T-helper 2 cell treated with Interferon-gamma antibody and Interleukin-4, amounts not matched to agents 5 μg/mL and 100 μg/mL, for 36 hours (primary cell): Measurements from ENCODE around the gene TRIM2.
A peak's percentile ranks its signal among the peaks of the same experiment; 100 is the strongest.

Source experiments
- DNase-seq: peaks from one replicate; pipeline ENCODE4 v3.0.0; 2021; ENCODE audit warnings: low spot score
- H3K27ac Mint-ChIP-seq: one replicate; pipeline ENCODE4 v1.8.0; 2021; ENCODE audit warnings: mild to moderate bottlenecking, mixed read lengths
- H3K27me3 Mint-ChIP-seq: one replicate; pipeline ENCODE4 v1.8.0; 2021; ENCODE audit warnings: low read depth, mixed read lengths
- H3K36me3 Mint-ChIP-seq: one replicate; pipeline ENCODE4 v1.8.0; 2021; ENCODE audit warnings: low read depth, mixed read lengths
- H3K4me1 Mint-ChIP-seq: one replicate; pipeline ENCODE4 v1.8.0; 2021; ENCODE audit warnings: low read depth, mixed read lengths
- H3K4me3 Mint-ChIP-seq: one replicate; pipeline ENCODE4 v1.8.0; 2022; ENCODE audit warnings: mild to moderate bottlenecking, moderate library complexity, mixed read lengths
- H3K9me3 Mint-ChIP-seq: one replicate; pipeline ENCODE4 v1.8.0; 2021; ENCODE audit warnings: mixed read lengths

The TRIM2 gene

DNA sequence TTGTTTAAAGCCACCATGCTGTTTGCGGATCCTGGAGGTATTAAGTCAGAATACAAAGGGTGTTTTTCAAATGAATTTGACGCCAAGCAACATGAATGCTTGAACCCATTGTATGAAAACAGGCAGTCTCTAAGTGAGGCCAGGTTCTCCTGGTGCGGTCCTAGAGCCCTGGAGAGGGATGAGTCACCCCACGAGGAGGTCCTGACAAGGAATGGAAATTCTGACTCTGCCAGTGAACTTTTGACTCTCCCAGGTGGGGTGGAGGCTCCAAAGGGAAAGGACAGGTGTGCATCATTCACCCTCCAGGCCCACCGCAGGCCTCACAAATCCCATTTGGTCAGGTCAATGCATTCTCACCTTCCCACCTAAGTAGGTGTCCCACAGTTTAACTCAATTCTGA, 1.5 kb downstream of the TRIM2 start:
- H3K4me3 Mint-ChIP-seq, result peak overlapping the region; percentile 67

DNA sequence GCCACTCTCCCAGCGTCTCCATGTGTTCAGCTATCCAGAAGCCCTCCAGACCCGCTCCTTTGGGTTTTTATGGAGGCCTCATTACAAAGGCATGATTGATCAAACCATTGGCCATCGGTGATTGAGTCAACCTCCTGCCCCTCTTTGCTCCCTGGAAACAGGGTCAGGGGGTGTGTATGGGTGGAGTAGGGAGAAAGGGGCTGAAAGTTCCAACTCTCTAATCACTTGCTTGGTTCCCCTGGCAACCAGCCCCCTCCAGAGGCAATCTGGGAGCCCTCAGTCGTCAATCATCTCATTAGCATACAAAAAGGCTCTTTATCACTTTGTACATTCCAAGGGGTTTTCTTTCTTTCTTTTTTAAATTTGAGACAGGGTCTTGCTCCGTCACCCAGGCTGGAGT, 2.3 kb downstream of the TRIM2 start:
- Mint-ChIP-seq H3K4me3 (no peak overlapping the region), H3K27ac (no peak overlapping the region), H3K36me3 (no peaks in the 10 kb centered on the region), H3K27me3 (peaks cover 15% of the 10 kb centered on the region), H3K4me1 (peaks cover 21% of the 10 kb centered on the region), H3K9me3 (no peaks in the 10 kb centered on the region)
- DNase-seq, result no peak

More for the DNA sequence above, 1.5 kb downstream of the TRIM2 start:
- no peaks in the 10 kb centered on the region for H3K9me3 Mint-ChIP-seq
- DNase-seq, result peak; percentile 31
- no peak overlapping the region for H3K27ac Mint-ChIP-seq
- H3K4me1 Mint-ChIP-seq, result peaks cover 24% of the 10 kb centered on the region
- H3K36me3 Mint-ChIP-seq, result no peaks in the 10 kb centered on the region
- peaks cover 15% of the 10 kb centered on the region for H3K27me3 Mint-ChIP-seq

- H3K9me3 Mint-ChIP-seq, result no peaks in the 10 kb centered on the region
- H3K27me3 Mint-ChIP-seq, result peaks cover 15% of the 10 kb centered on the region
- DNase-seq, result no peak
- peaks cover 21% of the 10 kb centered on the region for H3K4me1 Mint-ChIP-seq
- H3K4me3 Mint-ChIP-seq, result no peak overlapping the region
- no peak overlapping the region for H3K27ac Mint-ChIP-seq
- H3K36me3 Mint-ChIP-seq, result no peaks in the 10 kb centered on the region
These were observed 2.8 kb downstream of the TRIM2 start for GRCh38 chr4:153207027-153207426.

- peaks cover 15% of the 10 kb centered on the region for H3K27me3 Mint-ChIP-seq
- H3K4me3 Mint-ChIP-seq, result no peak overlapping the region
- H3K36me3 Mint-ChIP-seq, result no peaks in the 10 kb centered on the region
- no peaks in the 10 kb centered on the region for H3K9me3 Mint-ChIP-seq
- H3K4me1 Mint-ChIP-seq, result peaks cover 21% of the 10 kb centered on the region
- no peak overlapping the region for H3K27ac Mint-ChIP-seq
- DNase-seq, result no peak
These were observed 3.3 kb downstream of the TRIM2 start for GRCh38 chr4:153207567-153207966.

- Mint-ChIP-seq H3K9me3 (no peaks in the 10 kb centered on the region), H3K4me3 (no peak overlapping the region), H3K27me3 (peaks cover 21% of the 10 kb centered on the region), H3K4me1 (peaks cover 18% of the 10 kb centered on the region), H3K36me3 (no peaks in the 10 kb centered on the region), H3K27ac (no peak overlapping the region)
- no peak for DNase-seq
These were observed 5.2 kb downstream of the TRIM2 start for GRCh38 chr4:153209410-153209809.

GRCh38 chr4:153210727-153211126, 6.5 kb downstream of the TRIM2 start:
- no peaks in the 10 kb centered on the region for H3K9me3 Mint-ChIP-seq
- no peaks in the 10 kb centered on the region for H3K36me3 Mint-ChIP-seq
- H3K4me1 Mint-ChIP-seq, result peaks cover 6% of the 10 kb centered on the region
- H3K27me3 Mint-ChIP-seq, result peaks cover 27% of the 10 kb centered on the region
- H3K27ac Mint-ChIP-seq, result no peak overlapping the region
- no peak overlapping the region for H3K4me3 Mint-ChIP-seq
- DNase-seq, result no peak

GRCh38 chr4:153211986-153212728, 7.9 kb downstream of the TRIM2 start:
- Mint-ChIP-seq H3K27ac (no peak overlapping the region), H3K4me3 (no peak overlapping the region), H3K9me3 (no peaks in the 10 kb centered on the region), H3K4me1 (no peaks in the 10 kb centered on the region), H3K27me3 (peaks cover 40% of the 10 kb centered on the region), H3K36me3 (no peaks in the 10 kb centered on the region)
- DNase-seq, result no peak

GRCh38 chr4:153212736-153213135, 8.5 kb downstream of the TRIM2 start:
- peaks cover 46% of the 10 kb centered on the region for H3K27me3 Mint-ChIP-seq
- H3K4me1 Mint-ChIP-seq, result no peaks in the 10 kb centered on the region
- H3K4me3 Mint-ChIP-seq, result no peak overlapping the region
- no peak for DNase-seq
- no peaks in the 10 kb centered on the region for H3K9me3 Mint-ChIP-seq
- H3K36me3 Mint-ChIP-seq, result no peaks in the 10 kb centered on the region
- H3K27ac Mint-ChIP-seq, result no peak overlapping the region

- Mint-ChIP-seq H3K4me1 (no peaks in the 10 kb centered on the region), H3K27me3 (peaks cover 55% of the 10 kb centered on the region), H3K9me3 (no peaks in the 10 kb centered on the region), H3K4me3 (no peak overlapping the region), H3K27ac (no peak overlapping the region), H3K36me3 (no peaks in the 10 kb centered on the region)
- DNase-seq, result no peak
These were observed 11.7 kb downstream of the TRIM2 start for GRCh38 chr4:153215921-153216320.

DNA sequence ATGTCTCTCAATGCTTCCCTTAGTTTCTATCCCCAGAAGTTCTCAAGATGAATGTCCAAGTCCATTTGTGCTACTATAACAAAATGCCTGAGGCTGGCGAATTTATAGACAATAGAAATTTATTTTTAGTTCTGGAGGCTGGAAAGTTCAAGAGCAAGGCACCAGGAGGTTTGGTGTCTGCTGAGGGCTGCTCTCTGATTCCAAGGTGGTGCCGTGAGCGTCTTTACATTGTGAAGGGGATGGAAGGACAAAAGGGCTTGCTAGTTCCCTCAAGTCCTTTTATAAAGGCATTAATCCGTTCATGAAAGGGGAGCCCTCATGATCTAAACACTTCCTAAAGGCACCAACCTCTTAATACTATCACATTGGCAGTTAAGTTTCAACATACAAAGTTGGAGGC, 12.3 kb downstream of the TRIM2 start:
- DNase-seq, result no peak
- Mint-ChIP-seq H3K27ac (no peak overlapping the region), H3K36me3 (no peaks in the 10 kb centered on the region), H3K27me3 (peaks cover 62% of the 10 kb centered on the region), H3K4me1 (no peaks in the 10 kb centered on the region), H3K4me3 (no peak overlapping the region), H3K9me3 (no peaks in the 10 kb centered on the region)

DNA sequence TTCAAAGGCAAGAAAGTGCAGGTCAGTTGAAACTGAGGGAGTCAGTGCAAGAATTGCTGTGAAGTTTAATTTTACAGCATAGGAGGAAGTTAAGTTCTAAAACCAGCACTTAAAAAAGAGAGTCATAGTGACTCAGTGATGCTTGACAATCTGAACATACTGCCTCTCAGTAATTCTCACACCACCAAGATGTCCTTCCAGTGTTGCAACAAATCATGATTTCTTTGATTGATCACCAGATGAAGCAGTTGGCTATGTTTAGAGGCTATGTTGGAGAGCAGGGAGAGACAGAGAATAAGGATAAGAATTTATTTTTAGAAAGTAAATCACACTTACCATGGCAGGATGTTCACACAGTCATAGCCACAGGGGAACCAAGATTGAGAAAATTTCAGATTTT, 13.2 kb downstream of the TRIM2 start:
- Mint-ChIP-seq H3K4me3 (no peak overlapping the region), H3K27me3 (peaks cover 71% of the 10 kb centered on the region), H3K4me1 (peaks cover 2% of the 10 kb centered on the region), H3K36me3 (no peaks in the 10 kb centered on the region), H3K27ac (no peak overlapping the region), H3K9me3 (no peaks in the 10 kb centered on the region)
- no peak for DNase-seq

DNA sequence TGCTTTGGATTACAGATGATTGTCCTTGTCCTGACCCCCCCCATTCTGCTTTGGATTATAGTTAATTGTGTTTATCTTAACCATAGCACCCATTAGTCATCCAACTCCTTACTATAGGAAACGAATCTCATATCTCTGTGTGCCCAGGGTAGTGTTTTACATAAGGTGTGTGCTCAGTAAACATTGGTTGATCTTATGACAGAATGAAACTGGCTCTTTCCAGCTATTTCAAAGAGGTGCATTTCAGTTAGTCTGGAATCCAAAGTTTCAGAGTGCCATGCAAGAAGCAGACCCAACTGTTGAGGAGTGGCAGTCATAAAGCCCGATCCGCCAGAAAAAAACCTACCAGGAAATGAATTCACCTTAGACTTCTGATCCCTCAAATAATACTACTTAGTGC, 14.7 kb downstream of the TRIM2 start:
- Mint-ChIP-seq H3K27ac (no peak overlapping the region), H3K4me1 (peaks cover 9% of the 10 kb centered on the region), H3K27me3 (peaks cover 78% of the 10 kb centered on the region), H3K9me3 (no peaks in the 10 kb centered on the region), H3K36me3 (no peaks in the 10 kb centered on the region), H3K4me3 (no peak overlapping the region)
- no peak for DNase-seq

- H3K9me3 Mint-ChIP-seq, result peaks cover 7% of the 10 kb centered on the region
- H3K36me3 Mint-ChIP-seq, result peaks cover 4% of the 10 kb centered on the region
- no peak overlapping the region for H3K4me3 Mint-ChIP-seq
- H3K27ac Mint-ChIP-seq, result no peak overlapping the region
- no peak for DNase-seq
- H3K4me1 Mint-ChIP-seq, result peaks cover 12% of the 10 kb centered on the region
- peaks cover 86% of the 10 kb centered on the region for H3K27me3 Mint-ChIP-seq
These were observed 16.6 kb downstream of the TRIM2 start for GRCh38 chr4:153220682-153221395.

GRCh38 chr4:153221783-153222706, 17.8 kb downstream of the TRIM2 start:
- Mint-ChIP-seq H3K36me3 (peaks cover 4% of the 10 kb centered on the region), H3K4me1 (peaks cover 12% of the 10 kb centered on the region), H3K9me3 (peaks cover 7% of the 10 kb centered on the region), H3K27ac (no peak overlapping the region), H3K4me3 (peak overlapping the region; percentile 86), H3K27me3 (peaks cover 86% of the 10 kb centered on the region)
- DNase-seq, result peak; percentile 15
